Measurements from ENCODE around the gene PXYLP1. TPM values are rescaled to one million over a fixed set of nuclear protein-coding genes. Genes with fewer than 3 reads are reported as not detected.

The PXYLP1 gene
- polyA plus RNA-seq, 3 donors = 4.1 to 10.9 (median 5.8) TPM

DNA sequence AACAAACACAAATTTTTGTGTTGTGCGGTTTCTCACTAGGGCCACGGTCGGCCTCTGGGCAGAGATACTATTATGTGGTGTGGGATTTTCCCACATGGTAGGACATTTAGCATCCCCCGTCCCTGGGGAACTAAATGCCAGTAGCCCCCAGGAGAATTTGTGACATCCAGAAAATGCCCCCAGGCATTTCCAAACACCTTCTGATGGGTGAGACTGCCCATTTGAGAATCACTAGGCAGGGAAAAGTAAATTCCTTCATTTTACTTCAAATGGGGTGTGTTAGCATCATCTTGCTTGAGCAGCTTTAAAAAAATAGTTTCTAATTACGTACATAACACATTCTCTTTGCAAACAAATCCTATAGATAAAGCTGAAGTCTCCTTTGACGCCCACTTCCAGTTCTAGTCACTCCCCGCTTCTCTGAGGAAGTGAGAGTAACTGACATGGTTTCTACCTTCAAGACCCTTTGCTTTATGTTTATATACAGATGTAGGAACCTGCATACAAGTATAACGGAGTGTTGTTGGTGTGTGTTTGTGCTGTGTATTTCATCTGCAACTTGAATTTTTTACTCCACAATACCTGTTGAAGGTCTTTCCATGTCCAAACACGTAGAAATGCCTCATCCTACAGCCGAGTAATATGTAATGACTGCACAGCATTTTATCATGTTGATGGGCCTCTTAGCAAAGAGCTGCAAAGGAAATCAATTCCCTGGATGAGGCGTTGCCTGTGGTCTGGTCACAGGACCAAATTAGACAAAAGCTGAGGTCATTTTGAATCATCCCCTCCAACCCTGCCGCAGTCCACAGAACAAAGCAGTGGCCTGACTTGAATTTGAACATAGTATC is 105.3 kb downstream of the PXYLP1 start:
- Mint-ChIP-seq H3K4me1 (peaks cover 13% of the 10 kb centered on the region), H3K4me3 (peak overlapping the region in 1 of 2 donors; percentile 27), H3K9me3 (peaks cover 0 to 9% (median 4%) of the 10 kb centered on the region in 7 donors), H3K36me3 (no peaks in the 10 kb centered on the region), H3K27me3 (ENCODE audit: low read depth in 3 of 3) (peaks cover 1 to 7% (median 2%) of the 10 kb centered on the region in 3 donors), H3K27ac (peak overlapping the region in 3 of 7 donors; percentile 40 to 58 (median 50))
- TF ChIP-seq, protein P1, sequence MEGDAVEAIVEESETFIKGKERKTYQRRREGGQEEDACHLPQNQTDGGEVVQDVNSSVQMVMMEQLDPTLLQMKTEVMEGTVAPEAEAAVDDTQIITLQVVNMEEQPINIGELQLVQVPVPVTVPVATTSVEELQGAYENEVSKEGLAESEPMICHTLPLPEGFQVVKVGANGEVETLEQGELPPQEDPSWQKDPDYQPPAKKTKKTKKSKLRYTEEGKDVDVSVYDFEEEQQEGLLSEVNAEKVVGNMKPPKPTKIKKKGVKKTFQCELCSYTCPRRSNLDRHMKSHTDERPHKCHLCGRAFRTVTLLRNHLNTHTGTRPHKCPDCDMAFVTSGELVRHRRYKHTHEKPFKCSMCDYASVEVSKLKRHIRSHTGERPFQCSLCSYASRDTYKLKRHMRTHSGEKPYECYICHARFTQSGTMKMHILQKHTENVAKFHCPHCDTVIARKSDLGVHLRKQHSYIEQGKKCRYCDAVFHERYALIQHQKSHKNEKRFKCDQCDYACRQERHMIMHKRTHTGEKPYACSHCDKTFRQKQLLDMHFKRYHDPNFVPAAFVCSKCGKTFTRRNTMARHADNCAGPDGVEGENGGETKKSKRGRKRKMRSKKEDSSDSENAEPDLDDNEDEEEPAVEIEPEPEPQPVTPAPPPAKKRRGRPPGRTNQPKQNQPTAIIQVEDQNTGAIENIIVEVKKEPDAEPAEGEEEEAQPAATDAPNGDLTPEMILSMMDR (IDR thresholded peaks at IDR 0.05) = no peak
- H3K9ac ChIP-seq (ENCODE audit: insufficient read depth, low read length, poor library complexity, severe bottlenecking) = no peak overlapping the region
- H3K4me2 ChIP-seq (replicated peaks; ENCODE audit: extremely low read depth, low read length, poor library complexity, severe bottlenecking) = peak overlapping the region; percentile 41
- H3K4me1 ChIP-seq (ENCODE audit: control insufficient read depth in 1 of 2, insufficient read depth in 2 of 2, low read length in 2 of 2) = peaks cover 12 to 14% of the 10 kb centered on the region in 2 donors
- no peaks in the 10 kb centered on the region for H3K36me3 ChIP-seq (replicated peaks in 1 of 2; ENCODE audit: control insufficient read depth in 1 of 2, insufficient read depth in 2 of 2, low read length in 2 of 2)
- peak overlapping the region in 1 of 2 donors; percentile 40 for H3K27ac ChIP-seq (ENCODE audit: low read depth in 1 of 2, low read length in 2 of 2)
- no peaks in the 10 kb centered on the region for H4K20me1 ChIP-seq (ENCODE audit: insufficient read depth, low read length)
- H3K9me3 ChIP-seq (replicated peaks in 1 of 2; ENCODE audit: control insufficient read depth in 1 of 2, insufficient read depth in 1 of 2, low read length in 2 of 2) = no peaks in the 10 kb centered on the region
- peak overlapping the region; percentile 66 for H2AFZ ChIP-seq (ENCODE audit: insufficient read depth, low read depth, low read length, poor library complexity, severe bottlenecking)
- WGBS (ENCODE audit: insufficient coverage) = 0% methylated on average over 1 of the region's 12 CpGs
- H3K79me2 ChIP-seq (ENCODE audit: insufficient read depth, low read length) = no peaks in the 10 kb centered on the region
- peak overlapping the region in 1 of 3 experiments; percentile 41 for H3K4me3 ChIP-seq (replicated peaks in 1 of 3; ENCODE audit: low read depth in 2 of 3, low read length in 3 of 3)
- peak; percentile 10 to 46 (median 19) for DNase-seq
- H3K27me3 ChIP-seq (ENCODE audit: control insufficient read depth in 2 of 2, insufficient read depth in 2 of 2, low read length in 2 of 2) = no peaks in the 10 kb centered on the region
- intact Hi-C loops (cut with micrococcal nuclease) = no loop called here

- Histone ChIP-seq H4K20me1 (ENCODE audit: insufficient read depth, low read length) (no peaks in the 10 kb centered on the region), H3K36me3 (replicated peaks in 1 of 2; ENCODE audit: control insufficient read depth in 1 of 2, insufficient read depth in 2 of 2, low read length in 2 of 2) (no peaks in the 10 kb centered on the region), H3K4me2 (replicated peaks; ENCODE audit: extremely low read depth, low read length, poor library complexity, severe bottlenecking) (peak overlapping the region; percentile 41), H3K79me2 (ENCODE audit: insufficient read depth, low read length) (no peaks in the 10 kb centered on the region), H2AFZ (ENCODE audit: insufficient read depth, low read depth, low read length, poor library complexity, severe bottlenecking) (peak overlapping the region; percentile 66), H3K9ac (ENCODE audit: insufficient read depth, low read length, poor library complexity, severe bottlenecking) (no peak overlapping the region), H3K9me3 (replicated peaks in 1 of 2; ENCODE audit: control insufficient read depth in 1 of 2, insufficient read depth in 1 of 2, low read length in 2 of 2) (no peaks in the 10 kb centered on the region), H3K27ac (ENCODE audit: low read depth in 1 of 2, low read length in 2 of 2) (peak overlapping the region in 1 of 2 donors; percentile 40), H3K4me1 (ENCODE audit: control insufficient read depth in 1 of 2, insufficient read depth in 2 of 2, low read length in 2 of 2) (peaks cover 12 to 14% of the 10 kb centered on the region in 2 donors), H3K27me3 (ENCODE audit: control insufficient read depth in 2 of 2, insufficient read depth in 2 of 2, low read length in 2 of 2) (no peaks in the 10 kb centered on the region), H3K4me3 (replicated peaks in 1 of 3; ENCODE audit: low read depth in 2 of 3, low read length in 3 of 3) (peak overlapping the region in 1 of 3 experiments; percentile 41)
- TF ChIP-seq, protein P1 (IDR thresholded peaks at IDR 0.05) = no peak
- no peaks in the 10 kb centered on the region for H3K36me3 Mint-ChIP-seq
- peak overlapping the region in 1 of 2 donors; percentile 27 for H3K4me3 Mint-ChIP-seq
- peaks cover 13% of the 10 kb centered on the region for H3K4me1 Mint-ChIP-seq
- no peak for DNase-seq
- H3K27ac Mint-ChIP-seq = peak overlapping the region in 5 of 7 donors; percentile 7 to 58 (median 50)
- intact Hi-C loops (cut with micrococcal nuclease) = no loop called here
- H3K9me3 Mint-ChIP-seq = peaks cover 0 to 9% (median 4%) of the 10 kb centered on the region in 7 donors
- no CpG with 5 or more reads among the region's 1 CpG for WGBS (ENCODE audit: insufficient coverage)
- H3K27me3 Mint-ChIP-seq (ENCODE audit: low read depth in 3 of 3) = peaks cover 0 to 7% (median 2%) of the 10 kb centered on the region in 3 donors
Measured at GRCh38 chr3:141337523-141337854, 105.9 kb downstream of the PXYLP1 start.
